KOPT-K1 (cell line): ENCODE measurements around the gene OGA.

Source experiments
- H3K27ac ChIP-seq: fragments of 200-600 bp; sonication (generic); 2 replicates; pipeline ENCODE4 v1.5.1; 2016; ENCODE audit warnings: antibody characterized with exemption, mild to moderate bottlenecking, low read depth, low read length; ENCODE audit not compliant: poor library complexity, severe bottlenecking
- H3K36me3 ChIP-seq: fragments of 200-600 bp; sonication (generic); 2 replicates; pipeline ENCODE4 v1.5.1; 2017; ENCODE audit warnings: antibody characterized with exemption, mild to moderate bottlenecking, low read length, moderate library complexity; ENCODE audit not compliant: insufficient read depth
- H3K9me3 ChIP-seq: fragments of 200-600 bp; sonication (generic); 2 replicates; pipeline ENCODE4 v1.5.1; 2017; ENCODE audit warnings: antibody characterized with exemption, low read length, mild to moderate bottlenecking; ENCODE audit not compliant: insufficient read depth, poor library complexity, severe bottlenecking

OGA gene

DNA sequence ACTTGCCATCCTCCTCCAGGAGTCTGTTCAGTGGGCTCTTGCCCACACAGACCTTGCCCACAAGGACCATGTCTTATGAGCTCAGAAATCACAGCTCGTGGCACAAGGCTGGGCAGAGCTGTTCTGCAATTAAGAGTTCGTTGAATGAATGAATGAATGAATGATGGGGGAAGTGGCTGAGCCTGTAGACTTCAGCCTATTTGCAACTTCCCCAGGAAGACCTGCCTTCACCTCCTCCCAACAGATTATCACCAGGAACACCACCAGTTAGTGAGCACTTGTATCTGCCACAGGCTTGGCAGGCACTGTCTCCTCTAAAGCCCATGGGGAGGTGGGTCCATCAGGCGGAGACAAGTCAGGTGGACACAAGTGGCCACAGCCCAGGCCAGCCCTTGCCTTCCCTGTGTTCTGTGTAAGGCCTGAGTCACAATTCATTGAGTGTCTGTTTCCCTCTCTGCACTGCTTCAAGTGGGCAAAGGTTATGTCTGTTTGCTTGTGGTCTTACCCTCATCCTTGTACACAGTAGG is 40.6 kb downstream of the OGA start:
- Histone ChIP-seq H3K36me3 (peaks cover 5% of the 10 kb centered on the region; the same call in 1 of the 2 replicates), H3K9me3 (no peaks in the 10 kb centered on the region), H3K27ac (no peak overlapping the region)

DNA sequence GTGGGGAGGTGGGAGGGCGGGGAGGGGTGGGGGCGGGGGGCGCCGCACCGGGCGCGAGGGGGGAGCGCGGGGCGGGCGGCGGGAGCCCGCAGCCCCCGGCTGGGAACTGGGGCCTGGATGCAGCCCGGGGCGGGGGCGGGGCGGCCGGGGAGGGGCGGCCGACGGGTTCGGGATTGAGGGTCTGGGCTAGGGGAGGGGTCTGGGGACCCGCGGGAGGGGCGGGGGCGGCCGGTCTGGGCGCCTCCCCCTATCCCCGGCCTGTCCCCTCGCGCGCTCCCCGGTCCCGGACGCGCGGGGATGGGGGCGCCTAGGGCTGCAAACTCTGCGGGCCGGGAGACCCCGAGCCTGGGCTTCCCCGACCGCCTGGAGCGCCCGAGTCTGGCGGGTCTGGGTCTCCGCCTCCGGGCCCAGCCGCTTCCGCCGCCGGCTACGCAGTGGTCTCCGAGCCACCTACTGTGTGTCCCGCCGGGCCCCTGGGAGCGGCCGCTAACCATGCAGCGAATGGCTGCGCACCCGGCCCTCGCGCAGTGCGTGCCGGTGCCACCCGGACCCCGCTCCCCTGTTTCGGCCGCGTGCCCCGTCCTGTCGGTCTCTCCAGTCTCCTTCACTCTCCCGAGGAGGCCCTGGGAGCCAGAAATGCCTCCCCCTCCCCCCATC is 42.0 kb downstream of the OGA start:
- Histone ChIP-seq H3K36me3 (peaks cover 5% of the 10 kb centered on the region; the same call in 1 of the 2 replicates), H3K9me3 (no peaks in the 10 kb centered on the region), H3K27ac (no peak overlapping the region)

DNA sequence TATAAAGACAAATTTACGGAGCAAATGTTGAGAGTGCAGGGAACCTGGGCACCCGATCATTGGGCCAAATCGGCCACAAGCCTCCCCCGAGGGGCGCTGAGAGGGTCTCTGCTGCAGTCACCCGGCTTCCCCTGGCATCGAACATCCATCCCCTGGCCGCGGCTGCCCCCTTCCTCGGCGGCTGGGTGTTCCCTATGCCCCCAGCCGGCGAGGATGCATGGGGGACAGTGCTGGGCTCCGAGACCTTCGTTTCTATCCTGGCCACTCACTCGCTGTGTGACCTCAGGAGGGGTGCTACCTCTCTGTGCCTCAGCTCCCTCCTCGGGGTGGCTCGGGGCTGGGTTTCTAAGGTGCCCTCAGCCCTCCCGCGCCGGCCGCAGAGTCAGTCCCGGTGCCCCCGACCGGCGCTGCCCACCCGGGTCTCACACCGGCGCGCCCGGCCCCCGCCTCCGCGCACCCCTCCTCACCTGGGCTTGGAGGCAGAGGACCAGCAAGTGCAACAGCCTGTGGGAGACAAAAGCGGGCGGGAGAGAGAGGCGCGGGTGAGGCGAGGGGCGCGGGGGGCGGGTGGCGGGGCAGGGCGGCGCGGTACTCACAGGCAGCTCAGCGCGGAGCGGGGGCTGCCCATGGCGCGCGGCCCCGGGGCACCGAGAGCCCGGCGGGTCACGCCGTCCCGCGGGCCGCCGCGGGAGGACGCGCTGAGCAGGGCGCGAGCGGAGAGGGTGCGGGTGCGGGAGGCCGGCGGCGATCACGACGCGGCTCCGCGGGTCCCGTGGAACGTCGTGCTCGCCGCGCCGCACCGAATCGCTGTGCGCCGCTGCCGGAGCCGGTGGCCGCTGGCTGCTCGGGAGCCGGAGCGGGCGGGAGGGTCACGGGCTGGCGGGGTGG is 42.7 kb downstream of the OGA start, which contains the start of gene FGF8:
Gene FGF8, minus strand, starts transcription at position 842 of the 888 bp plus-strand sequence. Its CDS starts 214 bp downstream, at position 628.
- peaks cover 5% of the 10 kb centered on the region; the same call in 1 of the 2 replicates for H3K36me3 ChIP-seq
- H3K9me3 ChIP-seq = no peaks in the 10 kb centered on the region
- no peak within 1 kb of the TSS for H3K27ac ChIP-seq

DNA sequence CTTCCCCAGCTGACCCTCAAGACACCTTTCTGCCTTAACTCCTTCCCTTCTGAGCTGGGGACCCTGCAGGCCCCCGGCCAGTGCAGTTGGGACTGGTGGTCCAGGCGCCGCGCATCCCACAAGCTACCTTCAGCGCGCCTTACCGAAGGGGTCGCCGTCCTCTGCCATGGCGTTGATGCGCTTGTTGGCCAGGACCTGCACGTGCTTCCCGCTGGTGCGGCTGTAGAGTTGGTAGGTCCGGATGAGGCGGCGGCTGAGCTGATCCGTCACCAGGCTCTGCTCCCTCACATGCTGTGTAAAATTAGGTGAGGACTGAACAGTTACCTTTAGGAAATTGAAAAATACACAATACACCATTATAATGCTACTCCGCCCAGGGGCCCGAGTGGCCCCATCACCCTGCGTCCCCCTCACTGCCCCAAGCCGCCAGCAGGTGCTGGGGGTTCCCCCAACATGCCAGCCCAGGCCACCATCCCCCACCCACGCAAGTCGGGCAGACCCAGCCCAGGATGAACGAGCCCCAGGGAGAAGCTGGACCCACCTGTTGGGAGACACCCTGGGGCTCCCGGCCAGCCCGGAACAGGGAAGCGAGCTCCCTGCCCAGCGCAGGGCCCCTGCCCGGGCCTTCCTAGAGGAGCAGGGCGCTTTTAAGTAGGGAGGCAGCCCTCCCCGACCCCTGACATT is 43.5 kb downstream of the OGA start:
- H3K27ac ChIP-seq = no peak overlapping the region
- no peaks in the 10 kb centered on the region for H3K9me3 ChIP-seq
- peaks cover 5% of the 10 kb centered on the region; the same call in 1 of the 2 replicates for H3K36me3 ChIP-seq

DNA sequence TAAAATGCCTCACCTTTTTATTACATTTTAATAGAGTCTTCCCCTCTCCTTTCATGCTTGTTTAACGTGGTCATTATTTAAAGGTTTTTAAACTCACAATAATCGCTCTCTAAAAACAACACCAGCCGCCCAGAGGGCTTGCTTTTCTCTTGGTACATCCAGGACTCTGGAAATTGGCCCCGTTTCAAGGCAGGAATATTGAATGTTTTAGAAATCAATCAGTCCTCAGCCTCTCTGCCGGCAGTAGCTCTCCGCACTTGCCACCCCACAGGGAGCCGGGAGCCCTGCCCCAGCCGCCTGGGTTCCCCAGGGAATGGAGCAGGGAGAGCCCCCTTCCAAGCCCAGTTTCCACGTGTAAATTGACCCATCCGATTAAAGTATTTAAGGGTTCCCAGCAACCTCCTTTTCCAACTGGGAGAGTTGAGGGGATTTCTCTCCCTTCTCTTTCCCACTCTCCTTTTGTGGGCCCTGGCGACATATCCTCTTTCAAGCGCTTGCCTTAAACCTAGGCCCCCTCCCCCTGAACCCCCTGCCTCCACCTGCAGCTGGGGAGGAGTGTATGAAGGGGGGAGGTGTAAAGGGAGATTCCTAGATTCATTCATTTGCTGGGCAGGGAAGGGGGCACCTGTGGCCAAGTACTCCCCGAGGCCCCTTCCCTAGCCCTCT is 44.2 kb downstream of the OGA start:
- H3K36me3 ChIP-seq = peaks cover 5% of the 10 kb centered on the region; the same call in 1 of the 2 replicates
- H3K9me3 ChIP-seq = no peaks in the 10 kb centered on the region
- no peak overlapping the region for H3K27ac ChIP-seq

DNA sequence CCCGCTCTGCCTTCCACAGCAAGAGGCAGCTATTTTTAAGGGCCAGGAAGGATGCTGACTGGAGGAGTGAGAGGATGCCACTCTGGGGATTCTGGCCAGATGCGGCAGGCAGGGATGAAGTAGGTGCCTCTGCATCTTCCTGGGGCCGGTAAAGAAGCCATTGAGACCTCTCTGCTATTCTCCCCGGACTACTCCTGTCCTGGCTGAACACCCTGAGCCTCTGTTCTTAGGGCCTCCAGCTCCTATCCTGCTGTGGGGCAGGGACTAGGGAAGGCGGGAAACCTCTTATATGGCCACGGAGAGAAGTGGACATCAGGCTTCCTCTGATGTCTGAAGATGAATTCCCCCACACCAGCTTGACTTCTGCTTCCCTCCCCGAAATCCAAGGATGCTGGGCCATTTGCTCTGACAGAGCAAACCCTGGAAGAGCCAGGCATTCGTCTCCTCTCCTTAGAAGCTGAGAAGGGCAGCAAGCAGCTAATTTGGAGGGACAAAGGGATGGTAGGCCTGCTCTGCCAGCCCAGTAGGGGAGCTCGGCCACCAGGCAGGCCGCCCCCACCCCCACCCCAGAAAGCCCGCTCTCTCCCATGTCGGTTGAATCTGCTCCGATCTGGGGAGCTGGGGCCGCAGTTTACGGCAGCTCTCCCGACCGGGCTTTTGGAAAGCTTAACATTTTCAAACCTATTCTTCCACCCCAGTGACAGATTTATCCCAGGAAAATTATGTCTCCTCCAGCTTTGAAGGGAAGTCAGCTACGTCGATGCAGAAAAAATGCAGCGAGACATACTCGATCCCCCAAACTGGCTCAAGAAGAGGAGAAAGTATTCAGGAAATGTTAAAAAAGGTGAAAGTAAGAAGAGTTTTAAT is 45.1 kb downstream of the OGA start:
- H3K9me3 ChIP-seq = no peaks in the 10 kb centered on the region
- H3K27ac ChIP-seq = no peak overlapping the region
- peaks cover 5% of the 10 kb centered on the region; the same call in 1 of the 2 replicates for H3K36me3 ChIP-seq

DNA sequence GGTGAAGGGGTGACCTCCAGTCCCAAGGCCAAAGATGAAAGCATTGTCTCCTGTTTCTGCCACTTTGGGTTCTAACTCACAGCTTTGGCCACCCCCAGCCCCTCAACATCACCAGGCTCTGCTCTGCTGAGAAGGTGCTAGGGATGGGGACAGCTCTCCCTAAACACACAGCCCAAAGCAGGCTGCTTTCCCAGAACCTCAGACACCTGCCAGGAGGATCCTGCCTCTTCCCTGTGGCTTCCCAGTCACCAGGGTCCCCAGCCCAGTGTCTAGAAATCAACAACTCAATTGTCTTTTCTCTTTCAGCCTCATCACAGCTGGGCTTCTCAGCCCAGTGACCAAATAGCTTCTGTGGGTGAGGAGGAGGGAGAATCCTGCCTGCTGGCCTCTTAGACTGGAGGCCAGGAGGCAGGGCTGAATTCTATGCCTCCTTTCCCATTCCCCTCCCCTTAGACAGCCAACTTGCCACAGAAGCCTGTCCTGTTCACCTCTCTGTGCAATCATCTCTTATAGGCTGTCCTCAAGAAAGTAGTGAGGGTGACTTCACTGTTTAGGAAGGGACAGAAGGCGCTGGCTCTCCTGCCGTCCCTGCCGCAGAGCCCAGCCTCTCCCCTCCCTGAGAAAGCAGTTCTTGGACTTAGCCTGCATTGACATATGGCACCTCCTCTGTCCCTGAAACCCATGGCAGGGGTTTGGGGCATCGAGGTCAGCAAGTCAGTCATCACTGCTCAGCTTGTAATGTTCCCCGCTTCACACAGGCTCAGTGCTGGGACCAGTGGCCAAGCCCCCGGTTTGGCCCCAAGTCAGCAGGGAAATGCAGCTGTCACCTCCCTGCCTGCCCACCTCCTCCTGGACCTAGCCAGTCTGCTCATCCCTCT is 46.0 kb downstream of the OGA start:
- Histone ChIP-seq H3K27ac (no peak overlapping the region), H3K9me3 (no peaks in the 10 kb centered on the region), H3K36me3 (no peaks in the 10 kb centered on the region; the same call in 1 of the 2 replicates)

DNA sequence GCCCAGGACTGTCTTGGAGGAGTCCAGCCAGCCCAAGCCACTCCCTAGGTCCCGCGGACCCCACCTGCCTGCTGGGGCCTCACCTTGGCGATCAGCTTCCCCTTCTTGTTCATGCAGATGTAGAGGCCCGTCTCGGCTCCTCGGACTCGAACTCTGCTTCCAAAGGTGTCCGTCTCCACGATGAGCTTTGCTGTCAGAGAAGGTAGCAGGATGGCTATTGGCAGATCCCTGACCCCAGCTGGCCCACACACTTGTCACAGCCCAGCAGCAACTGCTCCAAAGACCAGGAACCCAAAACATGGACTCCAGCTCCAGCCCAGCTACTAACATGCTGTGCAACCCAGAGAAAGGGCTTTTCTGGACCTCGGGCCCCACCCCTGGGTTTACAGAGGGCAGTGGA is 46.9 kb downstream of the OGA start:
- Histone ChIP-seq H3K36me3 (no peaks in the 10 kb centered on the region), H3K9me3 (no peaks in the 10 kb centered on the region), H3K27ac (no peak overlapping the region)

DNA sequence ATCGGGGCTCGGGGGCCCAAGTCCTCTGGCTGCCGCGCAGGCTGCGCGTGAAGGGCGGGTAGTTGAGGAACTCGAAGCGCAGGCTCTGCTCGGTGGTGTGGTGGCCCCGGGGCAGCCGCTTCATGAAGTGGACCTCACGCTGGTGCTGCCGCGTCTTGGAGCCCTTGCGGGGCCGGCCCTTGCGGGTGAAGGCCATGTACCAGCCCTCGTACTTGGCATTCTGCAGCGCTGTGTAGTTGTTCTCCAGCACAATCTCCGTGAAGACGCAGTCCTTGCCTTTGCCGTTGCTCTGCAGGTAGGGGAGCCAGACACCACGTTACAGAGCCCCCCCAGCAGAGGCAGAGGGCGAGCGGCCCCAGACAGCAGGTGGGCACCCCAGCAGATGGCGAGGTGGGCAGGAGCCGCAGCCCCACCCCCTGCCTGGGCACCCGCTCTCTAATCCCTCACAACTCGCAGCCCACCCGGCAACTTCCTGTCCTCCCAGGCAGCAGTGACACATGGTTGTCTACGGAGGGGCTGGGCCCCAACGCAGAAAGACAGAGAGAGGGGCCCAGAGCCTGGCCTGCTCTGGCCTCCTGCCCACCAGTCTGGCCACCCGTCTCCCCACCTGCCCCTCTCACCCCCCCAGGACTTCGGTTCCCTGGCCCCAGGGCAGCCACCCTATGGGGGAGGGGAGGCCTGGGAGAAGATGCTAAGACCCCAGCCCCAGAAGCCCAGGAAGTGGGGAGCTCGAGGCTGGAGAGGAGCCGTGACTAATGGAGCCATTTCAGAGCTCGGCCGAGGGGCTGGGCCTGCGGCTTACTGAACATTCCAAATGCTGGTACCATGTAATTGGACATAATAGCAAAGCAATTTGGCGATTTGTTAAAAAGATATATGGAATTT is 47.7 kb downstream of the OGA start:
- Histone ChIP-seq H3K36me3 (no peaks in the 10 kb centered on the region), H3K27ac (no peak overlapping the region), H3K9me3 (no peaks in the 10 kb centered on the region)

DNA sequence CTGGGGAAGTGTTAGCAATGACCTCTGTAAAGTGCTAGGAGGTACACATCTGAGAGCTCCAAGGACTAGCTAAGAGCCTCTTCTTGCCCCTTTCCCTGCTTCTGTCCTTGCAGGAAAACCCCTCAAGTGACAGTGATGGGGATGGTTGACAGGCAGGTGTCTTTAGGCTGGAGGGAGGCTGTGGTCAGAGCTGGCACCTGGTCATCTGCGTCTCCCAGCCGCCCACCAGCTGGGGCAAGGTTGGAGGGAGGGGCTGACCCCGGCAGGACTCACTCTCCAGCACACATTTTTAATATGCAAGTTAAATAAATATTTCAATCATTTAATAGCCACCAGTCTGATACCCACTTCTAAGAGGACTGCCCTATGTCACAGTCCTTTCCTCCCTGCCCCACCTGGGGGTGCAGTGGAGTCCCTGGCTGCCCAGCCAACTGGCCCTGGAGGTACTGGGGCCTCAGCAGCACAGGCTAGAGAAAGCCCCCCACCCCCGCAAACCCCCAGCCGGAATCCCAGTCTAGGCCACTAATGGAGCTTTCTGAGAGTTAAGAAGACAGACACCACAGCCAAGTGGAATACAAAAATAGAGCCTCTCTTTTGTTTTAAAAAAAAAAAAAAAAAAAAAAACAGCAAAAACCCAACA is 48.6 kb downstream of the OGA start:
- H3K27ac ChIP-seq = no peak overlapping the region
- no peaks in the 10 kb centered on the region for H3K36me3 ChIP-seq
- no peaks in the 10 kb centered on the region for H3K9me3 ChIP-seq

DNA sequence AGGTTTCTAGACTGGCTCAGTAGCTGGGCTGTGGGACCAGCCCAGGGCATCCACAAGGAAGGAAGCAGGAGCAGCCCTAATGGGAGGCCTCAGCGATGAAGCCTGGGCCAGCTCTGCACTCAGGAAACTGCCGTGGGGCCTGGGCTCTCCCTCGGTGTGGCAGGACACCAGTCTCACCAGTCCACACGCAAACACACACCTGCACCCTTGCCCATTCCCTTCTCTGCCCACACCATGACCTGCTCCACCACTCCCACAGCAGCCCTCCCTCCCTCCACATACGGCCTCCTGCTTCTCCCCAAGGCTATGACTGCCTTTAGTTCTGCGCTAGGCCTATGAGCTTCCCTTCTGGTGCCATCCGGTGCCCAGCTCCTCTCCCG is 49.5 kb downstream of the OGA start:
- no peak overlapping the region for H3K27ac ChIP-seq
- H3K36me3 ChIP-seq = no peaks in the 10 kb centered on the region
- no peaks in the 10 kb centered on the region for H3K9me3 ChIP-seq
